ENCODE measurements around the gene HOXD10.

GRCh38 chr2:176123411-176124109 is 7.0 kb downstream of the HOXD10 start:
- no peak for TF ChIP-seq CTCF (IDR thresholded peaks at IDR 0.05)
- TF ChIP-seq POLR2A (IDR thresholded peaks at IDR 0.05), result no peak
